GM19099 (cell line): ENCODE results near the gene HHATL.

Source experiments
- POLR2A ChIP-seq: IDR thresholded peaks from 3 replicates; pipeline ENCODE4 v1.6.1; 2011; ENCODE audit warnings: low read depth; ENCODE audit not compliant: insufficient read length; ENCODE audit errors: extremely low read depth

HHATL gene

GRCh38 chr3:42728056-42728455 is 25.5 kb upstream of the HHATL start:
- no peak for TF ChIP-seq POLR2A

DNA sequence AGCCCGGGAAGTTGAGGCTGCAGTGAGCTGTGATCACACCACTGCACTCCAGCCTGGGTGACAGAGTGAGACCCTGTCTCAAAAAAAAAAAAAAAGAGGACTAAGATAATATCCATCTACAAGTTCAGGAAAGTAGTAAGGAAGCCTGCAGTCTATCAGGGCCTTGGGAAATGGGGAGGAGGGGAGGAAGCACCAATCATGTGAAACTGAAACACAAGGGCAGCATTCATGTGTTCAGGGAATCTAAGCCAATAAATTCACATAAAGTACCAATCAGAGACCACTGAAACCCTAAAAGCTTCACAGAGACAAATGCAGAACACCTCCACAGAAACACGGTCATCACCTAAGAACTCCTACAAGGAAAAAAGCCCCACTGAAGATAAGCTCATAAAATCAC is 22.9 kb upstream of the HHATL start:
- TF ChIP-seq POLR2A, result no peak

GRCh38 chr3:42723219-42723618 is 20.6 kb upstream of the HHATL start:
- no peak for TF ChIP-seq POLR2A

GRCh38 chr3:42721690-42722089 is 19.1 kb upstream of the HHATL start:
- TF ChIP-seq POLR2A, result no peak

DNA sequence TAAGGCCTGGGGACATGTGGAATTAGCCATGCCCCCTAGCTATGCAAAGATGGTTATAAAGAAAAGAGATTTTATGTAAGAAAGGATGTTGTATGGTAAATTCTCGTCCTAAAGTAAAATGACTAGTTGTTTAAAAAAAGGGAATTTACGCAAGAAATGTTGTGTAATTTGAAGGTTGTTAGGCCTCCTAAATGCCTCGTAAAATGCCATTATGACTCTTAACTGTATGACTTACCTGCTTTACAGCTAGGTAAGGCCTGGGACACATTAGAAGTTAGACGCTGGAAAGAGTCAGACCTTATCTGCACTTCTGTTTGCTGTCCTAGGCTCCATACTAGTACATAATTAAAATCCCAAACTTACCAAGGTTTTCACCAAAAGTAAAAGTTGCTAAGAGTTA is 17.5 kb upstream of the HHATL start:
- no peak for TF ChIP-seq POLR2A

- TF ChIP-seq POLR2A, result no peak
Measured at GRCh38 chr3:42719002-42719401, 16.4 kb upstream of the HHATL start.

DNA sequence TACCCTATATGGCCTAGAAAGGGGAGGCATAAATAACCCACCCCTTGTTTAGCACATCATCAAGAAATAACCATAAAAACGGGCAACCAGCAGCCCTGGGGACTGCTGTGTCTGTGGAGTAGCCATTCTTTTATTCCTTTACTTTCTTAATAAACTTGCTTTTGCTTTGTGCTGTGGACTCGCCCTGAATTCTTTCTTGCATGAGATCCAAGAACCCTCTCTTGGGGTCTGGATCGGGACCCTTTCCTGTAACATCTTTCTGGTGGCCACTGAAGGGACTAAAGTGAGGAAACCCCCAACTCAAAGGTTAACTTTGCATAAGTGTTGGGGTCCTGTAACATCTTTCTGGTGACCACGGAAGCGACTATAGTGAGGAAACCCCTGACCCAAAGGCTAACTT is 15.7 kb upstream of the HHATL start:
- no peak for TF ChIP-seq POLR2A

DNA sequence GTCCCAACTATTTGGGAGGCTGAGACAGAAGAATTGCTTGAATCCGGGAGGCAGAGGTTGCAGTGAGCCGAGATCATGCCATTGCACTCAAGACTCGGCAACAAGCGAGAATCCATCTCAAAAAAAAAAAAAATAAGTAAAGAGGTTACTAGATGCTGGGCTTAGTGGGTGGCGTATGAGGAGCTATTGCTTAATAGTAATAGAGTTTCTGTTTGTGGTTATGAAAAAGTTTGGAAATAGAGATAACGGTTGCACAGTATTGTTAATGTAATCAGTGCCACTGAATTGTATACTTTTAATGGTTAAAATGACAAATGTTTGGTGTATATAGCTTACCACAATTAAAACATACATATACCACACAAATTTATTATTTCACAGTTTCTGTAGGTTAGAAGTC is 14.7 kb upstream of the HHATL start:
- TF ChIP-seq POLR2A, result no peak

DNA sequence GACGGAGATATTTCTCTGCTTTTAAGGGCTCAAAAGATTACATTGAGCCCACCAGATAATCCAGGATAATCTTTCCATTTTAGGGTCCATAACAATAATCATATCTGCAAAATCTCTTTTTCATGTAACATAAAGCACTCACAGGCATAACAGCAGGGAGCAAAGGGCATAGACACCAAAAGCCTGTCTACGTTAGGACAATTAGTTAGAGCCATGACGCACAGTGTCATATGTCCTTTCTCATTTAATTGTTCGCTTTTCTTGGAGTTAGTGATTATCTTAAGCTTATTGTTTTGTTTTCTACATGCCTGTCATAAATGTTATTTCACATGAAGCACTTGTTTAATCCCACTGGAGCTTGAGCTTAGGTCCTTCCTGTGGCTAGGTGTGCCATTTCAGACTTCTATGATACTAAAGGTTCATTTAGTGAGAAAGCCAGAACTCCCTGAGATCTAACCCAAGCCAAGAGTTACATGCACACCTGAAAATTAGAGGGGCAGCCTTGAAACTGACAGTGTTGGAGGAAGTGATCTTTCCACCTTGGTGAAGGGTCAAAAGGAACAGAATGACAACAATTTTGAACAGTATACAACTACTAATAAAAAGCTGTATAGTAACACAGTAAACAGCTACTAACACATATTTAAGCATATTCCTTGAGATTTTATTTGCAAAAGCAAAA is 11.7 kb upstream of the HHATL start:
- TF ChIP-seq POLR2A, result no peak

DNA sequence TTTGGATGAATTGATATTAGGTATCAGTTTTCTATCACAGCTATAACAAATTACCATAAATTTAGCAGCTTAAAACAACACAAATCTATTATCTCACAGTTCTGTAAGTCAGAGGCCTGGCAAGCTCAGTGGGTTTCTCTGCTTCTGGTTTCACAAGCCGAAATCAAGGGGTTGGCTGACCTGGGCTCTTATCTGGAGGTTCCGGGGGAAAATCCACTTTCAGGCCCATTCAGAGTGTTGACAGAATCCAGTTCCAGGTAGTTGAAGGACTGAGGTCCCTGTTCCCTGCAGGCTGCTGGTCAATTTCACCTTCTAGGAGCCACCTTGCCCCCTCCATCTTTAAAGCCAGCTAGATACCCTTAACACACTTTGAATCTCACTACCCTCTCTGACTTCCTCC is 11.1 kb upstream of the HHATL start:
- TF ChIP-seq POLR2A, result no peak

GRCh38 chr3:42712688-42713372 is 10.2 kb upstream of the HHATL start:
- no peak for TF ChIP-seq POLR2A

GRCh38 chr3:42712344-42712648 is 9.7 kb upstream of the HHATL start:
- TF ChIP-seq POLR2A, result no peak

DNA sequence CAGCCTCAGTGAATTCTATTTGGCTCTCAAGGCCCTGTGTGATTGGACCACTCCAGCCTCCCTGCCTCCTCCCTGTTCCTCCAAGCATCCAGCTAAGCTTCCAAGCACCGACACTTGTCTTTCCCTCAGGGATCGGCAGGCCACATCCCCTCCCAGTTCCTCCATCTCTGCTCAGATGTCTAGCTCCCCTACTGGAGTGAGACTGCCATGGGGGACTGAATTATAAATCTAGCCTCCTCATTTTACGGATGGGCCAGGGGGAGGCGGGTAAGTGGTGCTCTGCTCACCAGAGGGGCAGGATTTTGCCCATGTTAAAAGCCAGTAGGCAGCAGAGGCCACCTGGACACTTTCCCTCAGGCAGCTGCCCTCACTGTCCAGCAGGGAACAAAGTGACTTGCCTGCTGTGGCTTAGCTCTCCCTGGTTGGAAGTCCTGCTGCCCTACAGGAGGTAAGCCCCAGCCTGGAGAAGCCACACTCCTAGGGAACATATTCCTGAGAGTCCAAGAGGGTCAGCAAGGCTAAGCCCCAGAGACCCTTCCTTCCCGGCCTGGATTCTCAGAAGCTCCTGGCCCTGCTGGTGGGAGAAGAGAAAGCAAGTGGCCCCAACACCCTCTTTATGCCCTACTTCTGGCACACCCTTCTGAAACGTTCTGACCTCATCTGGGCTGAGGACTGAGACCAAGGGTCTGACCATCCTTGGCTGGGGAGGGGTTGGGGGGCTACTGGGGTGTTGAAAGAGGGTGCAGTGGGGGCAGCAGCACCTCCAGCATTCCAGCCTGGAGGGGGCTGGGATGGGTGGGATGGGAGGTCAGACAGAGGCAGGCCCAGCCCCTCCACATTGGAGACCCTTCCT is 9.1 kb upstream of the HHATL start:
- TF ChIP-seq POLR2A, result no peak

- no peak for TF ChIP-seq POLR2A
Measured at GRCh38 chr3:42710323-42711021, 7.9 kb upstream of the HHATL start.

DNA sequence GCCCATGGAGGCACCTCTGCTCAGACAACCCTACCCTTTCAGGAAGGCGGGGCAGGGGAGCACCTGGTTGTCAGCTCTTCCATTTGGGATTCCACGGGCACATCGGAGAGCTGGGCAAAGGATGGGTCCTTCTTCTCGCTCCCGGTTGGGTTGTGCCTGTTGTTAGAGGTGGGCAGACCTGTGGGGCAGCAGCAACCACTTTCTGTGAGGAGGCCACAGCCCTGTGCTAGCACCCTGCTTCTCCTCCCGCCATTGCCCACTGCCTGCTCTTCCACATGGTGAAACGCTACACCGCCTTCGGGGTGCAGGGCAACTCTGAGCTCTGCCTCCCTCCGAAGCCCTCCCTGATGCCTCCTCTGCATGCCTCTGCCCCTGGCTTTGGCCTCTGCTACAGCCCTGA is 7.0 kb upstream of the HHATL start:
- no peak for TF ChIP-seq POLR2A
